ENCODE measurements around the gene NPAS1.

The NPAS1 gene, protein sequence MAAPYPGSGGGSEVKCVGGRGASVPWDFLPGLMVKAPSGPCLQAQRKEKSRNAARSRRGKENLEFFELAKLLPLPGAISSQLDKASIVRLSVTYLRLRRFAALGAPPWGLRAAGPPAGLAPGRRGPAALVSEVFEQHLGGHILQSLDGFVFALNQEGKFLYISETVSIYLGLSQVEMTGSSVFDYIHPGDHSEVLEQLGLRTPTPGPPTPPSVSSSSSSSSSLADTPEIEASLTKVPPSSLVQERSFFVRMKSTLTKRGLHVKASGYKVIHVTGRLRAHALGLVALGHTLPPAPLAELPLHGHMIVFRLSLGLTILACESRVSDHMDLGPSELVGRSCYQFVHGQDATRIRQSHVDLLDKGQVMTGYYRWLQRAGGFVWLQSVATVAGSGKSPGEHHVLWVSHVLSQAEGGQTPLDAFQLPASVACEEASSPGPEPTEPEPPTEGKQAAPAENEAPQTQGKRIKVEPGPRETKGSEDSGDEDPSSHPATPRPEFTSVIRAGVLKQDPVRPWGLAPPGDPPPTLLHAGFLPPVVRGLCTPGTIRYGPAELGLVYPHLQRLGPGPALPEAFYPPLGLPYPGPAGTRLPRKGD

DNA sequence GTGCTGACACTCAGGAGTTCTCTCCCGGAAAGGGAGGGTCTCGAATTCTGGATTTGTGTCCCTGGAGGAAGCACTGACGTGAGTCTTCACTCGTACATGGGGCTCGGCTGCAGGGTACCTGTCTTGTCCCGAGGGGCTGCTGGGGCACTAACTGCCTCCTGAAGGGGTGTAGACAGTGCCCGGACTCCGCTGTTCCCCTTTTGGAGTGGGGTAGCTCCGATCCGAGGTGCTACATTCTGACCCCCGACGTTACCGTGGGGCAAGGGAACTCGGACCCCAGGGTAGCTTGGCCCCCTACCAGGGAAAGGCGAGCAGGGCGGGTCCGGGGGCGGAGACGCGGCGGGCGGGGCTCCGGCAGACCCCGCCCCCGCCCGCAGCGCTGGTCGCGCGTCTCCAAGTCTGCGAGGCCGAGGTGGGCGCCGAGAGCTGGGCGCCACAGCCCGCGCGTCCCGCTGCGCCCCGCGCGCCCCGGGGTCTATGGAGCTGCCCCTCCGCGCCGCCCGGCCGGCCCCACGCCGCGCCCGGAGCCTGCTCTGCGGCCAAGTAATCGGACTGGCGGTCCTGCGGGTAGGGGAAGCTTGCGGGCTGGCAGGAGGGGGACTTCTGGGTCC, at the start of gene NPAS1:
NPAS1 (plus strand) TSS at position 407 of the 611 bp plus-strand sequence. CDS start 1,211 bp downstream, outside the sequence.
- no peak for DNase-seq (ENCODE audit: low read depth)

DNA sequence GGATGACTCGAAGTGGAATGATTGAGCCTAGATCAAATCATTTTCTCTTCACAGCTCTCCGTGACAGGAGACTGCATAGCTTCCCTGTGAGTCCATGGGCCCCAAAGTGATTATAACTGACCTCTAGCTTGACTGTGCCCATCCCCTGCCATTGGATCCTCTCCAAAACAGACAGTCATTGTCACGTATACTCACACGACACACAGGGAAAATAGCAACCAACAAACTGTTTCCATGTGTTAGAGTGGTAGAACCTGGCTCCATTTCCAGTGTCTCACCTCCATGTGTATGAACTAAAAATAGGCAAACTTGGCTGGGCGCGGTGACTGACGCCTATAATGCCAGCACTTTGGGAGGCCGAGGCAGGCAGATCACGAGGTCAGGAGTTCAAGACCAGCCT, 48.8 kb upstream of the NPAS1 start:
- no peak for DNase-seq (ENCODE audit: low read depth)

DNA sequence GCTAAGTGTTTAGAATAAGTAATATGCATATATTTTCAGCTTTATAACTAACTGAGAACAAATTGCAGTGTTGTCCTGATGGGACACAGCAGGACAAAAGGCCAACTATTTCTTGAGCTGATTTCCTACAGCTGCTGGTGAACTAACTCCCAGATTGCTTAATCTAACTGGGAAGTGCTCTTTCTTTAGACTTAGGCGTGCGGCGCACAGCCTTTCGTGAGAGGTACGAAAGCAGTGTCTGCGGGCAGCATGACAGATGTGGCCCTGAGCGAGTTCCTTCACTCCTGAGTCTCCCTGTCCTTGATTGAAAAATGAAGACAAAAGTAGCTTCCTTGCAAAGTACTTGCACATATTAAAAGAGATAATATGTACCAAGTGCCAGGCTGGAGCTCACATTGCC, 47.3 kb upstream of the NPAS1 start:
- DNase-seq (ENCODE audit: low read depth), result no peak

DNA sequence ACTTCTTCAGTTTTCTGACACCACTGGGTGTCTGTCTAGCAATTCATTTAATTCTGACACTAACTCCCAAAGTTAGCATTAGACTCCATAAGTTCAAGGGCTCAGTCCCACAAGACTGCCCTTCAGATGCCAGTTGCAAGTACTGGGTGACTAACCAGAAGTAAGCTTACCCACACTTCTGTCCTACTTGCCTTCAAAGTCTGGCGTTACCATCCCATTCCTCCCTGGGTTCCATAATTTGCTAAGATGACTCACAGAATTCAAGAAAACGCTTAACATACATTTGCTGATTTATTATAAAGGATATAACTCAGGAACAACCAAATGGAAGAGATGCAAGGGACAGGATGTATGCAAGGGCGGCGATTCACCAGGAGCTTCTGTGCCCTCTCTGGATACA, 45.5 kb upstream of the NPAS1 start:
- DNase-seq (ENCODE audit: low read depth), result no peak

DNA sequence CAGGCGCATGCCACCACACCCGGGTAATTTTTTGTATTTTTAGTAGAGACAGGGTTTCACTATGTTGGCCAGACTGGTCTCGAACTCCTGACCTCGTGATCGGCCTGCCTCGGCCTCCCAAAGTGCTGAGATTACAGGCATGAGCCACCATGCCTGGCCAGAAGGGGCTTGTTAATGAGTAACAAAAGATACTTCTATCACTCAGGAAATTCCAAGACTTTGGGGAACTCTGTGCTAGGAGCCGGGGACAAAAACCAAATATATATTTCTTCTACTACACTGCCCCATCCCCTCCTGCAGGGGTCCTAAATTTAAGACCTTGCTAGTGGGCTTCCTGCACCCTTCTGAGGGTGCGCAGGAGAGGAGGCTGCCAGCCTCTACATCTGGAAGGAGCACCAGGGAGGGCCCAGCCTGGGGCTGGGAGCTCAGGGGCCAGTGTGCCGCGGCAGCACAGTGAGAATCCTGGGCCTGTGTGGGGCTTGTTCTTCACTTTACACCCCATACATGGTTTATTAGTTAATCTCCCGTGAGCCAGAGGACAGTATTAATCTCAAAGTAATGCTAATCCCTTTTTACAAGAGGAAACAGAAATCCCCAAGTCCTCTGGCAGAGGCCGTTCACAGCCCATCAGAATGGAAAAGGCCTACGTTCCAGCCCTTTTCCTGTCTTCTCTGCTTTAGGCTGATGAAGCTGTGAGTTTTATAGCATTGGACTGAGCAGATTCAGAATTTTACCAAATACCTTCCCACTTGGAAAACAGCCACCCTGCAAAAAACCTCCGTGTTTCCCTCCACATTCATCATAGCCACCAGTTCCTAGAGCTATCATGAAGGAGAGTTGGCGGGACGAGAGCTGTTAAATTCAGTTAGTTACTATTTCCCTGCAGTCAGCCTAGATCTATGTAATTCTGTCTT, 44.4 kb upstream of the NPAS1 start:
- DNase-seq (ENCODE audit: low read depth), result no peak

DNA sequence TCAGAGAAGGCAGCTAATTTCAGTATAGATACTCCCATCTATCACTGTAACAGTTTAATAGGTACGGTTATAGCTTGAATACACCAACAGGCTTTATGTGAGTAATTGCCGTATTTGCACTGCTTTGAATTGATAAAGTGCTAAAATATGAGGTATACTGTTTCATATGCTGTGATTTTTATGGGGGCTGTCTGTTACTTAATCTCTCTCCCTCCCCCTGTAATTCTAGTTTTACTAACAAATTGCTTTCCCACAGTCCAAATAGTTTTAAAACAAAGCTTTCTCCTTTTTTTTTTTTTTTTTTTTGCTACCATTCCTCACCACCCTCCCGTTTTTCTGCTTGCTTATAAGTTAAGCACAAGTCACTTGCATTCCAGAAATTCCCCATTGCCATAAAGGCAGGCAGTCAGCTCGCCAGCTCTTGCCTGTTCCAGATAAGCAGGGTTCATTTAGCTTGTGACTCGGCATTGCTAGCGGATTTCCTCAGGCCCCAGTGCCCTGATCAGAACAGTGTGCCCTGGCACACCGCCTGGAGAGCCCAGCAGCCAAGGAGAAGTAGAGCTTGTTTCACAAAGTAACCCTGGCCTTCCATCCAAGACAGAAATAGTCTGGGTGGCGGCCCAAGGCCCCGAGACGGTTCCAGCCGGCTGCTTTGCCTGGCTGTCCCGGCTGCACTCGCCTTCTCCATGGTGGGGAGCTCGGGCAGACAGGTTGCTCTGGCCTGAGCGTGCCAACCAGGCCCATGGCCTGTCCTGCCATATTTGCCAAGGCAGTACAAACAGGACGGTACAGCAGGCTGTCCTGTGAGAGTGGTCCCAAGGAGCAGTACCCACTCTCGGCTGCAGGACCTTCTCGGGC, 43.5 kb upstream of the NPAS1 start:
- DNase-seq (ENCODE audit: low read depth), result no peak

GRCh38 chr19:46976845-46977320, 42.8 kb upstream of the NPAS1 start:
- DNase-seq (ENCODE audit: low read depth), result no peak

DNA sequence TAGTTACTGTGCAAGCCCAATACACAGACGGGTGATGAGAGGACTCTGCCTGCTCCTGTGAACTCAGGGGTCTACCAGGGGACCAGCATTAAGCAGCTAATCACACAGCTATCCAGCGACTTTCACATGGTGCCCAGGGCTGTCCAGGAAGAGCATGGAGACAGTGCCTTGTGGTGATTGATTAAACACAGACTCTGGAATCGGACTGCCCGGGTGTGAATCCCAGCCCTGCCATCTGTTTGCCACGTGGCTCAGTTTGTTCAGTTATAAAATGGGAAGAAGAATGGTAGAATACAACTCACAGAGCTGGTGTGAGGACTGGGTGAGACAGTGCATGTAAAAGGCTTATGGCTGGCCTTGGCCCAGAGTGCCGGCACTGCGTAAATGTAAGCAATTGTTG, 42.1 kb upstream of the NPAS1 start:
- DNase-seq (ENCODE audit: low read depth), result no peak

- no peak for DNase-seq (ENCODE audit: low read depth)
Measured at GRCh38 chr19:46978171-46978869, 41.3 kb upstream of the NPAS1 start.

GRCh38 chr19:46979126-46980105, 40.2 kb upstream of the NPAS1 start:
- DNase-seq (ENCODE audit: low read depth), result no peak

DNA sequence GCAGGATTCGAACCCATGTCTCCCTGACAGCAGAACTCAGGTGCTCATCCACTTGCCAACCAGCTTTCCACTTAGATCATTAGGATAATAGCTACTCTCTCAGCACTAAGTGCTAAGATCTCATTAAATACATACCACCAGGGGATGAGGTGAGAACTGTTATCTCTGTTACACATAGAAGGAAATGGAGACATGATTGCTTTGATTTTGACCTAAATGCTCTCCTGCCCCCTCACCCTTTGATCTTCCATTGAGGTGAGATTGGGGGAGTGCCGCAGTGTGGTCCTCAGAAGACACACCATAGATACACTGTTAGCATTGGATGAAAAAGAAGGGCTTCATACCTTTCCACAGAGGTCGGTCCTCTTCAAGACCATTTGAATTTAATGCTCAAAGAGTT, 38.9 kb upstream of the NPAS1 start:
- DNase-seq (ENCODE audit: low read depth), result no peak

- no peak for DNase-seq (ENCODE audit: low read depth)
Measured at GRCh38 chr19:46981286-46981945, 38.2 kb upstream of the NPAS1 start.

DNA sequence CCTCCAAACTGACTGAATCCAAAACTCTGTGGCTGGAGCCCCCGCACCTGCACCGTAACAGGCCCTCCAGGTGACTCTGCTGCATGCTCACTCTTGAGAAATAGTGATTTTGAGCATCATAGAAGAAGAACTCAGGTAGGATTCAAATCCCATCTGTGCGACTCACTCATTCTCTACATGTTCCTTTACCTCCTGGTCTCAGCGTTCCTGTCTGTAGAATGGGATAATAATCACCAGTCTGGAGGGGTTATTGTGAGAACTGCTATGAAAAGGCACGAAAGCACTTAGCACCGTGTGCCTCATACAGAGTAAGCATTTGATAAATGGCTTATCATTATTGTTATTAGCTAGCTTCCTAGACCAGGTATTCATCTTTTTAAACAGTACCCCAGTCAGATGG, 36.5 kb upstream of the NPAS1 start:
- DNase-seq (ENCODE audit: low read depth), result no peak

DNA sequence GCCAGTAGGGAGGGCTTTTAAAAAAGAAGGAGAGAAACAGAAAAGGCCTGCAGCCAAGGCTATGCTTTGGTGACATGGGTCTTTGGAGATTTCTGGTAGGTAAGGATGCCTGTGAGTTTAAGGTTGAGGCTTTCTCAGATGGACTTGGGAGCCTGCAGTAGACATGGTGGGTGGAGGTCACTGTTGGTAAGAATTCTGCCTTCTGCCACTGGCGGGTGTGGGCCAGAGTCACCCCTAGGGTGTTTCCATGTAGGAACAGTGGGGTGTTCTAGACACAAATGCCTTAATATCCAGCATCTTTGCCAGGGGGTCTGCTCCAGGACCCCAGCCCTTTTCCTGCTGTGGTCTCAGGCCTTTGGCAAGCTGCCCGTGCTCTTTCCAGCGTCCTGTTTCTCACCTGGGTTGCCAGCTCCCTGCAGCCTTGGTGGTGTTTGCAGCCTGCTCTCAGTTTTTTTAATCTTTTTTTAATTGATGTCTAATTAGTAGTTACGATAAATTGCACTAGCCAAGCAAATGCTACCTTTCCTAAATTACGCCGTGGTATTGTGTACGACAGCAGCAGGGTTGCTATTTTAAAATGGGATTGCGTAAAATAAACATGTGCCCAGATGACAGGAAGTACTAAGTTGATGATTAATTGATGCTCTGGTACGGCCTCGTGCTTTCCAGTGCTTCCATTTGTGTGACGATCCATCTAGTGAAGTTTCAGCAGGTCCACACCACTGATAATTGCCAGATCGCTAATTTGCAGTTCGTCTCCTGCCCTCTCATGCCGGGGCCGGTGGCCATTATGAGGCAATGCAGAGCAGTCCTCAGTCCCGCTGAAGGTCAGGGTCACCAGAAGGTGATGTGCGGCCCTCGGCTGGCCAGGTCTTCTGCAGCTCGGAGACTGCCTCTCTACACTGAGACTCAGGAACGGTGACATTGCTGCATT, 35.3 kb upstream of the NPAS1 start:
- no peak for DNase-seq (ENCODE audit: low read depth)

GRCh38 chr19:46985542-46986415, 33.9 kb upstream of the NPAS1 start:
- DNase-seq (ENCODE audit: low read depth), result no peak

DNA sequence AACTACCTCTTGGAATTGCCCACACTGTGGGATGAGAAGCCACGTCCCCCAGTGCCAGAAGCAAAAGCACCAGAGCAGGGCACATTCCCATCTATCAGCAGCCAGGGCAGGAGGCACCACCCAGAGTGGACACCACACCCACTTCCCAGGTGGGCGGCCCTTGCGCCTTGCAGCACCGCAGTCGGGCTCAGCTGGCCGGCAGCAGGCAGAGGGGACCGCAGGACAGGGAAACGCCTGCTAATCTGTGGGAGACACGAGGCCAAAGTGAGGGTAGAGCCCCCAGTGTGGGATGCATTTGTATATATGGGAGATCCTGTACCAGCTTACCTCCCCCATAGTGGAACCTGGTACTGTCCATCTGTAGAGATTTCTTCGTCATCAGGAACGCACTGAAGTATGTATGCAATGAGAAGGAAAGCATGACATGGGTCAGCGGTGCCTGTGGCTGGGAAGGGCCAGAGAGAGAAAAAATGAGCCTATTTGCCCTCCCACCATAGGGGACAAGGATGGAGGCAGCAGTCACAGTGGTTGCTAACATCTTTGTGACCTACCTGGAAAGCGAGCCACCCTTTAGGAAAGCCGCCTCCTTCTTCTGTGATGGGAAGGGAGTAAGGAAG, 30.9 kb upstream of the NPAS1 start:
- DNase-seq (ENCODE audit: low read depth), result no peak
